SK-N-SH (cell line): Measurements from ENCODE around the gene ULBP2. TPM values are rescaled to one million over a fixed set of nuclear protein-coding genes. Genes with fewer than 3 reads are reported as not detected.

ENCODE experiments used
- CTCF ChIA-PET: fragments of 300-600, 350-600 bp; formaldehyde crosslinking; extraction: SDS; loops from one replicate; lab custom pipeline; 2021; lab: Yijun Ruan, JAX
- POLR2A ChIA-PET: fragments of 350-600 bp; sonication (Branson Sonifier 250); formaldehyde crosslinking; extraction: SDS; loops from one replicate; lab custom pipeline; 2020; ENCODE audit warnings: antibody characterized with exemption, inconsistent platforms; lab: Yijun Ruan, JAX
- DNase-seq: peaks from one replicate; pipeline ENCODE4 v3.0.0; 2012
- H2AFZ ChIP-seq: fragments of 200-600 bp; sonication (generic); 2 replicates; pipeline ENCODE4 v1.8.1; 2016; ENCODE audit warnings: antibody characterized with exemption, mild to moderate bottlenecking, low read depth
- H3F3A ChIP-seq: fragments of 200-600 bp; sonication (generic); replicated peaks from 2 replicates; pipeline ENCODE3; 2016; ENCODE audit warnings: antibody characterized with exemption, mild to moderate bottlenecking; ENCODE audit not compliant: insufficient read depth
- H3K27ac ChIP-seq, 2 experiments: fragments of 200-500 bp in 1 of 2; fragments of 200-600 bp in 1 of 2; sonication (Bioruptor generic) in 1 of 2; sonication (generic), shearing (Covaris generic) in 1 of 2; 2 replicates each; pipeline versions ENCODE4 v1.5.1 to v1.6.1; 2014 to 2016; ENCODE audit warnings: low read depth in 2 of 2, inconsistent platforms in 1 of 2, low read length in 1 of 2, mild to moderate bottlenecking in 1 of 2, mixed read lengths in 1 of 2
- H3K27me3 ChIP-seq: fragments of 200-600 bp; sonication (generic), shearing (Covaris generic); 2 replicates; pipeline ENCODE4 v1.6.1; 2016; ENCODE audit warnings: mixed run types; ENCODE audit not compliant: insufficient read depth
- H3K36me3 ChIP-seq, 2 experiments: fragments of 200-500 bp in 1 of 2; fragments of 200-600 bp in 1 of 2; sonication (Bioruptor generic) in 1 of 2; sonication (generic) in 1 of 2; replicated peaks in 1 of 2; 2 replicates each; pipeline versions ENCODE3 to v1.5.1; 2014 to 2016; ENCODE audit warnings: low read length in 1 of 2, mild to moderate bottlenecking in 1 of 2; ENCODE audit not compliant: insufficient read depth in 2 of 2, control insufficient read depth in 1 of 2
- H3K4me1 ChIP-seq, 2 experiments: fragments of 200-500 bp in 1 of 2; fragments of 200-600 bp in 1 of 2; sonication (Bioruptor generic) in 1 of 2; sonication (generic), shearing (Covaris generic) in 1 of 2; 2 replicates each; pipeline versions ENCODE4 v1.5.1 to v1.6.1; 2014 to 2016; ENCODE audit warnings: low read depth in 1 of 2, low read length in 1 of 2, mixed run types in 1 of 2; ENCODE audit not compliant: insufficient read depth in 2 of 2, control insufficient read depth in 1 of 2
- H3K4me2 ChIP-seq: fragments of 200-600 bp; sonication (generic), shearing (Covaris generic); 2 replicates; pipeline ENCODE4 v1.6.1; 2017; ENCODE audit warnings: mixed run types
- H3K4me3 ChIP-seq, 2 experiments: fragments of 200-500 bp in 1 of 2; fragments of 200-600 bp in 1 of 2; sonication (Bioruptor generic) in 1 of 2; sonication (generic), shearing (Covaris generic) in 1 of 2; 2 replicates each; pipeline versions ENCODE4 v1.5.1 to v1.8.1; 2014 to 2016; ENCODE audit warnings: low read depth in 2 of 2, inconsistent platforms in 1 of 2, low read length in 1 of 2, mild to moderate bottlenecking in 1 of 2, mixed read lengths in 1 of 2, moderate library complexity in 1 of 2
- H3K79me2 ChIP-seq: fragments of 200-600 bp; sonication (generic); 2 replicates; pipeline ENCODE4 v1.8.1; 2017; ENCODE audit warnings: mild to moderate bottlenecking; ENCODE audit not compliant: insufficient read depth
- H3K9ac ChIP-seq: fragments of 200-600 bp; sonication (generic); 2 replicates; pipeline ENCODE4 v1.6.1; 2017; ENCODE audit warnings: mixed run types
- H3K9me2 ChIP-seq: fragments of 200-600 bp; sonication (generic); 2 replicates; pipeline ENCODE4 v1.6.1; 2017; ENCODE audit warnings: mixed run types
- H3K9me3 ChIP-seq: fragments of 200-600 bp; sonication (generic); 2 replicates; pipeline ENCODE4 v1.6.1; 2017; ENCODE audit warnings: mixed run types, mild to moderate bottlenecking, moderate library complexity
- H4K20me1 ChIP-seq: fragments of 200-600 bp; sonication (generic); 2 replicates; pipeline ENCODE4 v1.6.1; 2017; ENCODE audit warnings: mild to moderate bottlenecking, mixed run types; ENCODE audit not compliant: insufficient read depth
- CHD2 ChIP-seq: fragments of 150-350 bp; IDR thresholded peaks from 2 replicates; pipeline ENCODE4 v1.6.1; 2018; ENCODE audit warnings: low read length; ENCODE audit not compliant: partially characterized antibody
- ELF1 ChIP-seq: IDR thresholded peaks from 2 replicates; pipeline ENCODE4 v1.4.0; 2012
- EP300 ChIP-seq, 2 experiments: IDR thresholded peaks; 2 replicates each; pipeline versions ENCODE4 v1.4.0 to v1.6.1; 2012; ENCODE audit warnings: borderline replicate concordance in 1 of 2, low read depth in 1 of 2, low read length in 1 of 2
- EZH2phosphoT487 ChIP-seq: fragments of 200-600 bp; sonication (generic); IDR thresholded peaks from 2 replicates; pipeline ENCODE4 v1.6.1; 2017; ENCODE audit warnings: low read depth, mixed run types, mild to moderate bottlenecking, antibody characterized with exemption, moderate library complexity, borderline replicate concordance
- FOSL2 ChIP-seq: IDR thresholded peaks from 2 replicates; pipeline ENCODE4 v1.4.0; 2012; ENCODE audit warnings: low read depth, mild to moderate bottlenecking, moderate library complexity, borderline replicate concordance
- FOXJ3 ChIP-seq: sonication (generic); formaldehyde crosslinking; IDR thresholded peaks from 2 replicates; pipeline ENCODE4 v1.5.1; 2020; ENCODE audit warnings: mild to moderate bottlenecking, missing genetic modification reagents
- GATA2 ChIP-seq: sonication (generic); formaldehyde crosslinking; IDR thresholded peaks from 2 replicates; pipeline ENCODE4 v1.5.0; 2020; ENCODE audit warnings: mild to moderate bottlenecking, missing genetic modification reagents
- JUND ChIP-seq: IDR thresholded peaks from 2 replicates; pipeline ENCODE4 v1.4.0; 2012
- MEF2A ChIP-seq: IDR thresholded peaks from 2 replicates; pipeline ENCODE4 v1.4.0; 2012; ENCODE audit warnings: low read depth, borderline replicate concordance
- NFIC ChIP-seq: IDR thresholded peaks from 2 replicates; pipeline ENCODE4 v1.4.0; 2012; ENCODE audit warnings: borderline replicate concordance
- NRF1 ChIP-seq: IDR thresholded peaks from 2 replicates; pipeline ENCODE4 v1.6.1; 2012; ENCODE audit warnings: low read depth, mild to moderate bottlenecking, low read length
- POLR2AphosphoS5 ChIP-seq: IDR thresholded peaks from 2 replicates; pipeline ENCODE4 v1.6.1; 2012; ENCODE audit warnings: low read depth, low read length
- RAD21 ChIP-seq: IDR thresholded peaks from 2 replicates; pipeline ENCODE4 v1.6.1; 2012; ENCODE audit warnings: mild to moderate bottlenecking, low read length
- RCOR1 ChIP-seq: fragments of 150-350 bp; IDR thresholded peaks from 2 replicates; pipeline ENCODE4 v1.6.1; 2017; ENCODE audit warnings: antibody characterized with exemption, low read length
- RXRA ChIP-seq: IDR thresholded peaks from 2 replicates; pipeline ENCODE4 v1.4.0; 2012; ENCODE audit warnings: low read depth, mild to moderate bottlenecking, borderline replicate concordance
- SIN3A ChIP-seq: IDR thresholded peaks from 2 replicates; pipeline ENCODE4 v1.6.1; 2012; ENCODE audit warnings: low read depth, mild to moderate bottlenecking, low read length, moderate library complexity, borderline replicate concordance
- SMC3 ChIP-seq: IDR thresholded peaks from 2 replicates; pipeline ENCODE4 v1.6.1; 2012; ENCODE audit warnings: low read depth, low read length, improper control_type of control experiment
- TCF12 ChIP-seq: IDR thresholded peaks from 2 replicates; pipeline ENCODE4 v1.4.0; 2012
- TEAD4 ChIP-seq: IDR thresholded peaks from 2 replicates; pipeline ENCODE4 v1.4.0; 2012; ENCODE audit warnings: mild to moderate bottlenecking, borderline replicate concordance; ENCODE audit not compliant: insufficient read depth
- YY1 ChIP-seq: IDR thresholded peaks from 2 replicates; pipeline ENCODE4 v1.4.0; 2012; ENCODE audit warnings: low read depth, mild to moderate bottlenecking
- WGBS: methylation state at CpG from one replicate; pipeline ENCODE4 v1.1.6; 2017; ENCODE audit warnings: low lambda C conversion rate; 5-methylcytosine and 5-hydroxymethylcytosine counted together
- polyA plus RNA-seq, 3 experiments: library from polyadenylated mRNA; depleted of rRNA; stranded (reverse); fragments of >200 nt; gene quantifications; 2 replicates each; pipeline ENCODE4 v1.2.3, GENCODE V29; 2012
- TF ChIP-seq, protein P1 (sequence below): IDR thresholded peaks from 2 replicates; pipeline ENCODE4 v1.4.0; 2012; ENCODE audit warnings: low read depth, borderline replicate concordance
- TF ChIP-seq, protein P2 (sequence below): fragments of 200-600 bp; sonication (generic); IDR thresholded peaks from 2 replicates; pipeline ENCODE4 v1.6.1; 2017; ENCODE audit warnings: antibody characterized with exemption, mild to moderate bottlenecking, moderate library complexity
- TF ChIP-seq, protein P3 (sequence below): IDR thresholded peaks from 2 replicates; pipeline ENCODE4 v1.4.0; 2012; ENCODE audit warnings: low read depth
- TF ChIP-seq, protein P4 (sequence below): fragments of 150-350 bp; IDR thresholded peaks from 2 replicates; pipeline ENCODE4 v1.6.1; 2016; ENCODE audit warnings: mild to moderate bottlenecking, low read depth, low read length
- TF ChIP-seq, protein P5 (sequence below): IDR thresholded peaks from 2 replicates; pipeline ENCODE4 v1.6.1; 2012; ENCODE audit warnings: mild to moderate bottlenecking, low read depth, low read length, moderate library complexity

Gene ULBP2
- polyA plus RNA-seq, 1 of the 3 experiments (the other 2 are of a cell fraction): 5.0 TPM

DNA sequence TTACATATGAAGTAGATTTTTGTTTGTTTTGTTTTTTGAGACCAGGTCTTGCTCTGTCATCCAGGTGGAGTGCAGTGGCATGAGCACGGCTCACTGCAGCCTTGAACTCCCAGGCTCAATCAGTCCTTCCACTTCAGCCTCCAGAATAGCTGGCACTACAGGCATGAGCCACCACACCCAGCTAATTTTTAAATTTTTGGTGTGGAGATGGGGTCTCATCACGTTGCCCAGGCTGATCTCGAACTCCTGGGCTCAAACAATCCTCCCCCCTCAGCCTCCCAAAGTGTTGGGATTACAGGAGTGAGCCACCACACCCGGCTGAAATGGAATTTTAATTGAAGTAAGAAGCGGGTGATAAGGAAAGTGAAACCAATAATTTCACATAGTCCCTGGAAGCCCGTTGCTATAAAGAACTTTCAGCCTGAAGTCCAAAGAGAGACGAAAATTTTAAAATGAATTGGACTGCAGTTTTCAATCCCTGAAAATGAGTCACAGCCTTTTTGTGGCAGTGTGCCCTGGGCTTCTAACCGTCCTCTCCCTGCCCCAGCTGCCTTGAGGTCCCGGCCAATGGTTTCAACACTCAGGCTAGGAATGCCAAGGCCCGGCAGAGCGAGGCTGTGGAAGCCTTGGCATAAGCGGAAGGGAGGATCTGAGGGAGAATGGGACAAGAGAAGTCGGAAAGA is 44.7 kb upstream of the ULBP2 start:
- H3K79me2 ChIP-seq: no peaks in the 10 kb centered on the region
- H3K4me1 ChIP-seq: peaks cover 5 to 21% of the 10 kb centered on the region in 2 experiments; a peak in 3 of 4 replicates
- peak overlapping the region; percentile 7 to 59; a peak in 3 of 4 replicates for H3K4me3 ChIP-seq
- DNase-seq: no peak
- peak overlapping the region; percentile 2 to 84; a peak in 3 of 4 replicates for H3K27ac ChIP-seq
- no peaks in the 10 kb centered on the region for H4K20me1 ChIP-seq
- H3K9me3 ChIP-seq: no peaks in the 10 kb centered on the region
- peak overlapping the region; percentile 44; the same call in 1 of the 2 replicates for H3K9ac ChIP-seq
- ChIA-PET POLR2A (no interaction called here), CTCF (no interaction called here)
- H3K4me2 ChIP-seq: peak overlapping the region; percentile 73
- peaks cover 24% of the 10 kb centered on the region for H3F3A ChIP-seq
- H3K9me2 ChIP-seq: no peaks in the 10 kb centered on the region
- 39% methylated on average over 13 of the region's 13 CpGs for WGBS
- H2AFZ ChIP-seq: peak overlapping the region; percentile 84; the same call in 1 of the 2 replicates
- H3K36me3 ChIP-seq: no peaks in the 10 kb centered on the region
- no peaks in the 10 kb centered on the region for H3K27me3 ChIP-seq
- TF ChIP-seq NRF1 (no peak), GATA2 (CRISPR knock-in tag) (no peak), TCF12 (peak; percentile 63; the same call in 1 of the 2 replicates), ELF1 (no peak), RCOR1 (no peak), YY1 (no peak), RAD21 (no peak), SMC3 (no peak), CHD2 (no peak), FOXJ3 (CRISPR knock-in tag) (no peak), FOSL2 (peak; percentile 75; the same call in 1 of the 2 replicates), JUND (peak; percentile 23; the same call in 1 of the 2 replicates), MEF2A (no peak), POLR2AphosphoS5 (peak; percentile 21; the same call in 1 of the 2 replicates), RXRA (no peak), SIN3A (no peak), TEAD4 (no peak), EZH2phosphoT487 (no peak), EP300 (IDR thresholded peaks at IDR 0.05; ENCODE audit: borderline replicate concordance in 1 of 2, low read depth in 1 of 2, low read length in 1 of 2) (peak in 1 of 2 experiments; percentile 39; a peak in 1 of 4 replicates), NFIC (peak; percentile 77)
- TF ChIP-seq, protein P1, sequence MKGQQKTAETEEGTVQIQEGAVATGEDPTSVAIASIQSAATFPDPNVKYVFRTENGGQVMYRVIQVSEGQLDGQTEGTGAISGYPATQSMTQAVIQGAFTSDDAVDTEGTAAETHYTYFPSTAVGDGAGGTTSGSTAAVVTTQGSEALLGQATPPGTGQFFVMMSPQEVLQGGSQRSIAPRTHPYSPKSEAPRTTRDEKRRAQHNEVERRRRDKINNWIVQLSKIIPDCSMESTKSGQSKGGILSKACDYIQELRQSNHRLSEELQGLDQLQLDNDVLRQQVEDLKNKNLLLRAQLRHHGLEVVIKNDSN: no peak
- TF ChIP-seq, protein P2, sequence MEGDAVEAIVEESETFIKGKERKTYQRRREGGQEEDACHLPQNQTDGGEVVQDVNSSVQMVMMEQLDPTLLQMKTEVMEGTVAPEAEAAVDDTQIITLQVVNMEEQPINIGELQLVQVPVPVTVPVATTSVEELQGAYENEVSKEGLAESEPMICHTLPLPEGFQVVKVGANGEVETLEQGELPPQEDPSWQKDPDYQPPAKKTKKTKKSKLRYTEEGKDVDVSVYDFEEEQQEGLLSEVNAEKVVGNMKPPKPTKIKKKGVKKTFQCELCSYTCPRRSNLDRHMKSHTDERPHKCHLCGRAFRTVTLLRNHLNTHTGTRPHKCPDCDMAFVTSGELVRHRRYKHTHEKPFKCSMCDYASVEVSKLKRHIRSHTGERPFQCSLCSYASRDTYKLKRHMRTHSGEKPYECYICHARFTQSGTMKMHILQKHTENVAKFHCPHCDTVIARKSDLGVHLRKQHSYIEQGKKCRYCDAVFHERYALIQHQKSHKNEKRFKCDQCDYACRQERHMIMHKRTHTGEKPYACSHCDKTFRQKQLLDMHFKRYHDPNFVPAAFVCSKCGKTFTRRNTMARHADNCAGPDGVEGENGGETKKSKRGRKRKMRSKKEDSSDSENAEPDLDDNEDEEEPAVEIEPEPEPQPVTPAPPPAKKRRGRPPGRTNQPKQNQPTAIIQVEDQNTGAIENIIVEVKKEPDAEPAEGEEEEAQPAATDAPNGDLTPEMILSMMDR: no peak
- TF ChIP-seq, protein P3, sequence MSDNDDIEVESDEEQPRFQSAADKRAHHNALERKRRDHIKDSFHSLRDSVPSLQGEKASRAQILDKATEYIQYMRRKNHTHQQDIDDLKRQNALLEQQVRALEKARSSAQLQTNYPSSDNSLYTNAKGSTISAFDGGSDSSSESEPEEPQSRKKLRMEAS: peak; percentile 62
- TF ChIP-seq, protein P4, sequence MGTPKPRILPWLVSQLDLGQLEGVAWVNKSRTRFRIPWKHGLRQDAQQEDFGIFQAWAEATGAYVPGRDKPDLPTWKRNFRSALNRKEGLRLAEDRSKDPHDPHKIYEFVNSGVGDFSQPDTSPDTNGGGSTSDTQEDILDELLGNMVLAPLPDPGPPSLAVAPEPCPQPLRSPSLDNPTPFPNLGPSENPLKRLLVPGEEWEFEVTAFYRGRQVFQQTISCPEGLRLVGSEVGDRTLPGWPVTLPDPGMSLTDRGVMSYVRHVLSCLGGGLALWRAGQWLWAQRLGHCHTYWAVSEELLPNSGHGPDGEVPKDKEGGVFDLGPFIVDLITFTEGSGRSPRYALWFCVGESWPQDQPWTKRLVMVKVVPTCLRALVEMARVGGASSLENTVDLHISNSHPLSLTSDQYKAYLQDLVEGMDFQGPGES: no peak
- TF ChIP-seq, protein P5, sequence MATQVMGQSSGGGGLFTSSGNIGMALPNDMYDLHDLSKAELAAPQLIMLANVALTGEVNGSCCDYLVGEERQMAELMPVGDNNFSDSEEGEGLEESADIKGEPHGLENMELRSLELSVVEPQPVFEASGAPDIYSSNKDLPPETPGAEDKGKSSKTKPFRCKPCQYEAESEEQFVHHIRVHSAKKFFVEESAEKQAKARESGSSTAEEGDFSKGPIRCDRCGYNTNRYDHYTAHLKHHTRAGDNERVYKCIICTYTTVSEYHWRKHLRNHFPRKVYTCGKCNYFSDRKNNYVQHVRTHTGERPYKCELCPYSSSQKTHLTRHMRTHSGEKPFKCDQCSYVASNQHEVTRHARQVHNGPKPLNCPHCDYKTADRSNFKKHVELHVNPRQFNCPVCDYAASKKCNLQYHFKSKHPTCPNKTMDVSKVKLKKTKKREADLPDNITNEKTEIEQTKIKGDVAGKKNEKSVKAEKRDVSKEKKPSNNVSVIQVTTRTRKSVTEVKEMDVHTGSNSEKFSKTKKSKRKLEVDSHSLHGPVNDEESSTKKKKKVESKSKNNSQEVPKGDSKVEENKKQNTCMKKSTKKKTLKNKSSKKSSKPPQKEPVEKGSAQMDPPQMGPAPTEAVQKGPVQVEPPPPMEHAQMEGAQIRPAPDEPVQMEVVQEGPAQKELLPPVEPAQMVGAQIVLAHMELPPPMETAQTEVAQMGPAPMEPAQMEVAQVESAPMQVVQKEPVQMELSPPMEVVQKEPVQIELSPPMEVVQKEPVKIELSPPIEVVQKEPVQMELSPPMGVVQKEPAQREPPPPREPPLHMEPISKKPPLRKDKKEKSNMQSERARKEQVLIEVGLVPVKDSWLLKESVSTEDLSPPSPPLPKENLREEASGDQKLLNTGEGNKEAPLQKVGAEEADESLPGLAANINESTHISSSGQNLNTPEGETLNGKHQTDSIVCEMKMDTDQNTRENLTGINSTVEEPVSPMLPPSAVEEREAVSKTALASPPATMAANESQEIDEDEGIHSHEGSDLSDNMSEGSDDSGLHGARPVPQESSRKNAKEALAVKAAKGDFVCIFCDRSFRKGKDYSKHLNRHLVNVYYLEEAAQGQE: no peak
